Measurements from ENCODE around the gene TRA2A. TPM values are rescaled to one million over a fixed set of nuclear protein-coding genes. Genes with fewer than 3 reads are reported as not detected.
A peak's percentile ranks its signal among the peaks of the same experiment; 100 is the strongest.

TRA2A gene
- total RNA-seq, 3 donors from 2014 or later (not counting 1 experiment from before 2014, with no cell fraction given) = 269 to 385 (median 324) TPM

DNA sequence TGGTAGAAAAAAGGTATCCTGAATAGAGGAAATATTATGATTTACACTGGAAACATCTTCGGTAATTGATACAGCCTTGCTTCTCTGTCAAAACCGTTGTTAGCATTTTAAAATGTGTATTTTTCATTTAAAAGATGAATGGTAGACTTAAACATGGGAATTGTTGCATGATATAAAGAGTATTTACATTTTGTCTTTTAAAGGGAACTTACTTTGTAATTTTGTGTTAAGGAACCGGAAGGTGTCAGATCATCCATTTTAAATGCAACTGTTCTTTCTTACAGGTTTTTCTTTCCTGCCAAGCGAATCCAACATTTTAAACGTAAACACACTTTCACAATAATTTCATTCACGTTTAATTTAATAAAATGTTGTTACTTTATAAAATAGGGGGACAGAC, 59.7 kb downstream of the TRA2A start:
- H3K4me1 Mint-ChIP-seq = peaks cover 37 to 50% of the 10 kb centered on the region in 2 donors
- intact Hi-C loops (cut with micrococcal nuclease) = no loop called here

DNA sequence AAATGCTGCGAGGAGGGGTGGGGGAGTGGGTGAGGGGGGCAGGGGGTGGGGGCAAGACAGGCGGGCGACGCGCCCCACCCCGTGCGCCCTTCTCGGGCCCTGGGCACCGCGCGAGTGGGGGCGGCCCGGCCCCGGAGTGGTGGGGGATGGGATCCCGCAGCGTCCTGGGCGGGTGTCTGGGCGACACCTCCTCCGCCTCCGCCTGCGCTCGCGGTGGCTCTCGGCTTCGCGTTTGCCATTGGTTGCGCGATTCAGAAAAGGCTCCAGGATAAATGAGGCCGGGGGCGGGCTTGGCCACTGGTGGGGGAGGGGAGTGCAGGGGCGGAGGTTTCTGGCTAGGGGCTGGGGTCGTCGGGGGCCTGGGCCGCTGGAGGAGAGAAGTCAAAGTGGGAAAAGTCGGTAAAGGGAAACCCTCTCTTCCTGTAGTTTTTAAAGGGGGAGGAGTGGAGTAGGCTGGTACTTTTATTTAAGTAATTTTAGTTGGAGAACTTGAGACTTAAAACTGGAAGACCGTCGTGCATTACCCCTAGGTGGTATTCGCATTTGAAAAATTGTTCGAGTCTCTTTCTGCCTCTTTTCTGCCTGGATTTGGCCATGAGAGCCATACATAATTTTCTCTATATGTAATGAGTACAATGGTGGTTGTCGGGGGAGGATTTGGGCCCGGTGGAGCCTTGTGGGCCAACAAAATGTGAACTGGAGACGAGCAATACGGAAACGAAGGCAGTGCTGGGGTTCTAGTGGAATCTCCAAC, 60.5 kb downstream of the TRA2A start:
- 3% methylated on average over 44 of the region's 44 CpGs for WGBS (ENCODE audit: insufficient coverage)
- H3K36me3 Mint-ChIP-seq = no peaks in the 10 kb centered on the region
- peak; percentile 30 to 57 for DNase-seq
- no peaks in the 10 kb centered on the region for H3K9me3 Mint-ChIP-seq
- peaks cover 81% of the 10 kb centered on the region for H3K27me3 ChIP-seq (ENCODE audit: control insufficient read depth, insufficient read depth, low read length)
- peaks cover 56% of the 10 kb centered on the region for H3K4me1 ChIP-seq (ENCODE audit: control insufficient read depth, insufficient read depth, low read length)
- peak; percentile 41 to 47 (median 46) for ATAC-seq
- TF ChIP-seq, protein P1, sequence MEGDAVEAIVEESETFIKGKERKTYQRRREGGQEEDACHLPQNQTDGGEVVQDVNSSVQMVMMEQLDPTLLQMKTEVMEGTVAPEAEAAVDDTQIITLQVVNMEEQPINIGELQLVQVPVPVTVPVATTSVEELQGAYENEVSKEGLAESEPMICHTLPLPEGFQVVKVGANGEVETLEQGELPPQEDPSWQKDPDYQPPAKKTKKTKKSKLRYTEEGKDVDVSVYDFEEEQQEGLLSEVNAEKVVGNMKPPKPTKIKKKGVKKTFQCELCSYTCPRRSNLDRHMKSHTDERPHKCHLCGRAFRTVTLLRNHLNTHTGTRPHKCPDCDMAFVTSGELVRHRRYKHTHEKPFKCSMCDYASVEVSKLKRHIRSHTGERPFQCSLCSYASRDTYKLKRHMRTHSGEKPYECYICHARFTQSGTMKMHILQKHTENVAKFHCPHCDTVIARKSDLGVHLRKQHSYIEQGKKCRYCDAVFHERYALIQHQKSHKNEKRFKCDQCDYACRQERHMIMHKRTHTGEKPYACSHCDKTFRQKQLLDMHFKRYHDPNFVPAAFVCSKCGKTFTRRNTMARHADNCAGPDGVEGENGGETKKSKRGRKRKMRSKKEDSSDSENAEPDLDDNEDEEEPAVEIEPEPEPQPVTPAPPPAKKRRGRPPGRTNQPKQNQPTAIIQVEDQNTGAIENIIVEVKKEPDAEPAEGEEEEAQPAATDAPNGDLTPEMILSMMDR (IDR thresholded peaks at IDR 0.05) = no peak
- H3K9me3 ChIP-seq (ENCODE audit: control insufficient read depth, insufficient read depth, low read length) = peaks cover 13% of the 10 kb centered on the region
- peaks cover 37 to 50% of the 10 kb centered on the region in 2 donors for H3K4me1 Mint-ChIP-seq
- intact Hi-C loops (cut with micrococcal nuclease) = no loop called here
- no peaks in the 10 kb centered on the region for H3K36me3 ChIP-seq (ENCODE audit: control insufficient read depth, insufficient read depth, low read length)
- H3K27ac Mint-ChIP-seq = no peak overlapping the region
- peaks cover 54 to 73% of the 10 kb centered on the region in 2 donors for H3K27me3 Mint-ChIP-seq (ENCODE audit: low read depth in 2 of 2)
- peak overlapping the region; percentile 86 for H3K4me3 Mint-ChIP-seq
- no peak overlapping the region for H3K27ac ChIP-seq (ENCODE audit: low read length)
- H3K4me3 ChIP-seq (ENCODE audit: low read length) = no peak overlapping the region

More for the DNA sequence above, 59.7 kb downstream of the TRA2A start:
- DNase-seq (no peak), ATAC-seq (no peak)
- Mint-ChIP-seq H3K9me3 (no peaks in the 10 kb centered on the region), H3K27ac (no peak overlapping the region), H3K36me3 (no peaks in the 10 kb centered on the region), H3K27me3 (ENCODE audit: low read depth in 2 of 2) (peaks cover 60 to 77% of the 10 kb centered on the region in 2 donors), H3K4me3 (no peak overlapping the region)
- H3K4me3 ChIP-seq (ENCODE audit: low read length) = no peak overlapping the region
- peaks cover 56% of the 10 kb centered on the region for H3K4me1 ChIP-seq (ENCODE audit: control insufficient read depth, insufficient read depth, low read length)
- H3K9me3 ChIP-seq (ENCODE audit: control insufficient read depth, insufficient read depth, low read length) = peaks cover 13% of the 10 kb centered on the region
- TF ChIP-seq, protein P1 (IDR thresholded peaks at IDR 0.05) = no peak
- no peak overlapping the region for H3K27ac ChIP-seq (ENCODE audit: low read length)
- no peaks in the 10 kb centered on the region for H3K36me3 ChIP-seq (ENCODE audit: control insufficient read depth, insufficient read depth, low read length)
- 31% methylated on average over 2 of the region's 6 CpGs for WGBS (ENCODE audit: insufficient coverage)
- H3K27me3 ChIP-seq (ENCODE audit: control insufficient read depth, insufficient read depth, low read length) = peaks cover 85% of the 10 kb centered on the region

GRCh38 chr7:23470330-23471105, 61.3 kb downstream of the TRA2A start, which contains the start of gene IGF2BP3:
IGF2BP3 (minus strand) TSS chr7:23470491; CDS start chr7:23470110, 381 bp downstream.
- H3K9me3 Mint-ChIP-seq = no peaks in the 10 kb centered on the region
- TF ChIP-seq, protein P1 (IDR thresholded peaks at IDR 0.05) = no peak
- DNase-seq (peak in 1 of 2 donors; percentile 56), ATAC-seq (no peak)
- H3K36me3 Mint-ChIP-seq = no peaks in the 10 kb centered on the region
- no peak within 1 kb of the TSS for H3K27ac ChIP-seq (ENCODE audit: low read length)
- peaks cover 37 to 50% of the 10 kb centered on the region in 2 donors for H3K4me1 Mint-ChIP-seq
- intact Hi-C loops (cut with micrococcal nuclease) = no loop called here
- H3K27me3 ChIP-seq (ENCODE audit: control insufficient read depth, insufficient read depth, low read length) = peaks cover 82% of the 10 kb centered on the region
- H3K4me1 ChIP-seq (ENCODE audit: control insufficient read depth, insufficient read depth, low read length) = peaks cover 56% of the 10 kb centered on the region
- WGBS (ENCODE audit: insufficient coverage) = under 1% methylated on average over 32 of the region's 34 CpGs
- H3K27ac Mint-ChIP-seq = peak within 1 kb of the TSS; percentile 20 to 56
- no peaks in the 10 kb centered on the region for H3K36me3 ChIP-seq (ENCODE audit: control insufficient read depth, insufficient read depth, low read length)
- no peak within 1 kb of the TSS for H3K4me3 ChIP-seq (ENCODE audit: low read length)
- H3K9me3 ChIP-seq (ENCODE audit: control insufficient read depth, insufficient read depth, low read length) = peaks cover 13% of the 10 kb centered on the region
- H3K27me3 Mint-ChIP-seq (ENCODE audit: low read depth in 2 of 2) = peaks cover 58 to 75% of the 10 kb centered on the region in 2 donors
- peak within 1 kb of the TSS; percentile 86 for H3K4me3 Mint-ChIP-seq

All from natural killer cell (primary cell).